GM10266 (cell line): ENCODE measurements around the gene TMLHE.
"Not testable (repeated sequence)": the region's sequence is repeated elsewhere in the genome, so short reads cannot be mapped to it uniquely, and the experiment has no call there.

ENCODE experiments used
- DNase-seq: peaks from one replicate; pipeline ENCODE4 v3.0.0; 2012; ENCODE audit errors: extremely low spot score
- CTCF ChIP-seq: IDR thresholded peaks from 2 replicates; pipeline ENCODE4 v1.5.1; 2012; ENCODE audit warnings: mild to moderate bottlenecking, low read depth; ENCODE audit not compliant: control insufficient read depth, insufficient read depth; ENCODE audit errors: missing control alignments

The TMLHE gene

GRCh38 chrX:155563099-155563498 lies 49.7 kb downstream of the TMLHE start:
- no peak for TF ChIP-seq CTCF
- DNase-seq: no peak

DNA sequence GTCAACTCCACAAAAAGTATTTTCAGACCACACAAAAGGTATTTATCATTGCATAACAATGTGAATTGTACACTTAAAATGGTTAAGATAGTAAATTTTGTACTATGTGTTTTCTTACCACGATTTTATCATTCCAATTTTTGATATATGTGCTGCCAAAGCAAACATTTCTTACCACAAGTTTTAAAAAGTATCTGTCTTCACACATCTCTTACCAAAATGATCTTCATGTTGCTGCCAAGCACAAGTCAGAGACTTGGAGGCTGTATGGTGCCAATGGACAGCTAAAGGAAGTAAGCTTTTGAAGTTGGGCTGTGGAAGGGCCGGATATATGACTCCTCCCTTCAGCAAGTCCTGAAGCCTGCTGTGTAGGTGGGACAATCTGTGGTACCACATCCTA lies 67.9 kb downstream of the TMLHE start:
- DNase-seq: no peak
- TF ChIP-seq CTCF: no peak

DNA sequence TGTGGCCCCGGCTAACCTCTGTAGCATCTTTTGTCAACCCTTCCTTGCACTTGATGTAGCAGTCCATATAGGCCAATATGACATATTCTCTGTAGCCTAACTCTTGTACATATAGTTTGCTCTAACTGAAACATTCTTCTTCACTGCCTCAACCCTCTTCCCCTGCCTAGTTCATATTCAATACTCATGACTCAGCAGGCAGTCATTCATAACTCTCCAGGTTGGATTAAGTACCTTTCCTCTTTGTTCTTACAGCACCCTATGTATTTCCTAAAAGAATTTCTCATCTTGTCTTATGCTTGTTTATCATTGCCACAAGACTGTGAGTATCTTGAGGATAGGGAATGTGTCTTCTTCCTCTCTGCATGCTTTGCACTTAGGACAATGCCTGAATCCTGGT lies 76.9 kb downstream of the TMLHE start:
- no peak for TF ChIP-seq CTCF
- DNase-seq: no peak

- TF ChIP-seq CTCF: no peak
- no peak for DNase-seq
Observed at GRCh38 chrX:155534800-155535199, 78.0 kb downstream of the TMLHE start.

DNA sequence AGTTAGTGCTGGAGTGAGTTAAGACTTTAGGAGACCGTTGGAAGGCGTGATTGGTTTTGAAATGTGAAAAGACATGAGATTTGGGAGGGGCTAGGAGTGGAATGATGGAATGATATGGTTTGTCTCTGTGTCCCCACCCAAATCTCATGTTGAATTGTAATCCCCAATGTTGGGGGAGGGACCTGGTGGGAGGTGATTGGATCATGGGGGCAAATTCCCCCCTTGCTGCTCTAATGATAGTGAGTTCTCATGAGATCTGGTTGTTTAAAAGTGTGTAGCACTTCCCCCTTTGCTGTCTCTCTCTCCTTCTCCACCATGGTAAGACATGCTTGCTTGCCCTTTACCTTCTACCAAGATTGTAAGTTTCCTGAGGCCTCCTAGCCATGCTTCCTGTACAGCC lies 85.7 kb downstream of the TMLHE start:
- not testable (repeated sequence) for DNase-seq

- no peak for TF ChIP-seq CTCF
- no peak for DNase-seq
Observed at GRCh38 chrX:155514225-155514624, 98.5 kb downstream of the TMLHE start.

GRCh38 chrX:155505296-155505695 lies 107.5 kb downstream of the TMLHE start:
- TF ChIP-seq CTCF: no peak
- DNase-seq: no peak

DNA sequence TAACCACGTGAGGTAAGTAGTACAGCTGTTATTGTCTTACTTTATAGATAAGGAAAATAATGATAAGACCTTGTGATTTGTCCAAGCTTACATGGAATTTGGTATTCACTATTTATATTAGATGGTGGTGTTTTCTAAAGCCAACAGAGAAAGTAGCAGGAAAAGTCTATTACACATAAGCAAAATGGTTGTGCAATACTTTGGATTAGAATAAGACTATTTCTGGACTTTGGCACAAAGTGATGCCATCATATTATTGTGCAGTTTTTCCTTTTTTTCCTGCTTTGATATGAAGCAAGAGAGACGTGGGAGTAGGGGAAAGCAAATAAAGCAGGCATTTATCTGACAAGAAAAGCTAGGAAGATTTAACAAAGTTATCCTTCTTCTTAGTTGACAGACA lies 117.6 kb downstream of the TMLHE start:
- not testable (repeated sequence) for DNase-seq

DNA sequence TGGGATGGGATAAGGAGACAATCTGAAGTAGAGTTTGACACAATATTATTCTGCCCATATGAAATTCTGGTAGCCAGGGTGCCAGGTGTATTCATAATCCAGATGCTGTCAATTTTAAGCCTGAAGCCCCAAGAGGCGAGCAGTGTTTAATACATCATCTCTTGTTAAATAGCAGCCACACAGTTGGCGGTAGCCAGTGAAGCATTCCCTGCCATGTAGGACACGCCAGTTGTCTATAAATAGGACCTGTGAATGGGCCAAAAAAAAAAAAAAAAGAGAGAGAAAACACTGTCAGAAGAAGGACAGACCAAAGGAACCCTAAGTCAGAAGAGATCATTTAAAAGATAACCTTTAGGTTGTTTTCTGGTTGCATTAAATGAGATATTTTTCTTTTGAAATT lies 121.3 kb downstream of the TMLHE start:
- DNase-seq: not testable (repeated sequence)

DNA sequence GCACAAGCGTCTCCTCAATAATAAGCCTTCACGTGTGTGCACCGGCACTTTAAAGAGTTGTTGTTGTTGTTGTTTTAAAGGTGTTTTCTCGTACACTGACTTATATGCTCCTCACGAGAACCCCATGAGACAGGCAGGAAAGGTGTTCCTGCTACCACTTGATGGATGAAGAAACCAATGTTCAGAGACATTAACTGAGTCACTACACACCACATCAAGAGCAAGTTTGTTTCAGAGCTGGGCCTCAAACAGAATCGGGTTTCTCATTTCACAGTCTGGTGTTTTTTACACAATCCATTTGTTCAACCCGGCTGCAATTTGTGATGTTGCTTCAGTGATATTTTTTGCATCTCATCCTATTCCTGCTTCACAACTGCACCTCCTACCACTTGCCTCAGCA lies 135.6 kb downstream of the TMLHE start:
- not testable (repeated sequence) for DNase-seq

DNA sequence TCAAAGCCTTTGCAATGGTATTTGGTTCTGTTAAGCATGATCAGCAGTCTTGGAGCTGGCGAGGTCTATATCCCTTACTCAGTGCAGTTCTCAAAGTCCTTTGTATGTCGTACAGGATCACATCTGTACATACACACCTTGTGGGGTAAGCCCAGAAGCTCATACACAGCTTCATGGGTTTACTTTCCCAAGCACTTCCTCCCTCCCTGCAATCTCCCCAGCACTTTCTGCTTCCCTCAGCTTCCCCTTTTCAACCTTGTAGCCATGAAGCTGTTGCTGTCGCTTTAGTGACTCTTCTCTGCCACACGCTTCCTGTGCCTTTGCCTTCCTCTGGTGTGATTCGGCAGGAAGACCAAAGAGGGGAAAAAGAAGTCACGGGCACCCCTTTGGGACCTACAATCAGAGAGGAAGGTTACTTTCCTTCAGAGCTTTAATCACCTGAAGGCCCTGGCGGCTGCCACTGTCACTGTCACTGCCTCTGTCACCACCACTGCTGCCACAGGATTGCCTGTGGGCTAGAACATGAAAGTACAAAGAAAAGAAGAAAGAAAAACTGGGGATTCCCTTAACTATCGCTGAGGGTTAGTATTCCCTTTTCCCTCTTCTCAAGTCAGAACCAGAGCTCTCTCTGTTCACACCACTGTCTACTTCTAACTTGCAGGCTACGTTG lies 146.3 kb downstream of the TMLHE start:
- DNase-seq: not testable (repeated sequence)

- not testable (repeated sequence) for DNase-seq
Observed at GRCh38 chrX:155460501-155460900, 152.3 kb downstream of the TMLHE start.

GRCh38 chrX:155458471-155458870 lies 154.3 kb downstream of the TMLHE start, which contains the start of gene F8A3:
TSS of gene F8A3 (minus strand) at chrX:155458620. CDS start at chrX:155458600, 20 bp downstream.
- DNase-seq: not testable (repeated sequence)
